HepG2 (cell line): ENCODE measurements around the gene DCC. TPM values are rescaled to one million over a fixed set of nuclear protein-coding genes. Genes with fewer than 3 reads are reported as not detected.
A peak's percentile ranks its signal among the peaks of the same experiment; 100 is the strongest.

ENCODE experiments used
- ATAC-seq: fragments of 200-7000 bp; cut with Tn5 transposase; 3 replicates; pipeline ENCODE4 v1.9.1; 2020; ENCODE audit warnings: mild to moderate bottlenecking, moderate library complexity
- BruUV-seq: library from RNA; stranded (reverse); fragments of 400-500 nt; replicated peaks from 2 replicates; lab custom pipeline; 2021; lab: Mats Ljungman, UMichigan
- CTCF ChIA-PET: fragments of 300-600 bp; formaldehyde crosslinking; extraction: SDS; loops from one replicate; lab custom pipeline; 2021; ENCODE audit warnings: low total read pairs, inconsistent platforms, low intra/inter-chr PET ratio; lab: Yijun Ruan, JAX
- POLR2A ChIA-PET: fragments of 350-600 bp; sonication (Branson Sonifier 250); formaldehyde crosslinking; loops from one replicate; lab custom pipeline; 2020; ENCODE audit warnings: antibody characterized with exemption, inconsistent platforms; lab: Yijun Ruan, JAX
- DNase-seq: peaks from one replicate; pipeline ENCODE4 v3.0.0-alpha.2; 2015; ENCODE audit warnings: low spot score
- FAIRE-seq: peaks from 3 replicates; lab custom pipeline; 2011; peaks lifted over from hg19 to GRCh38; lab: Jason Lieb, UNC
- H2AFZ ChIP-seq: one replicate; pipeline ENCODE4 v1.6.1; 2011; ENCODE audit warnings: low read length, inconsistent platforms
- H3K27ac ChIP-seq: fragments of 300-600 bp; 3 replicates; pipeline ENCODE4 v1.8.0; 2011; ENCODE audit warnings: mixed run types, mild to moderate bottlenecking, mixed read lengths, low read length, inconsistent platforms; ENCODE audit not compliant: insufficient read depth; ENCODE audit errors: extremely low read length
- H3K27me3 ChIP-seq, 2 experiments: fragments of 200-600 bp in 1 of 2; 2 replicates in 1 of 2; 3 replicates in 1 of 2; pipeline versions ENCODE4 v1.6.0 to v1.8.0; 2011; ENCODE audit warnings: low read length in 2 of 2, mild to moderate bottlenecking in 2 of 2, moderate library complexity in 2 of 2, inconsistent platforms in 1 of 2; ENCODE audit not compliant: insufficient read depth in 2 of 2, control insufficient read depth in 1 of 2
- H3K36me3 ChIP-seq, 2 experiments: fragments of 200-600 bp in 1 of 2; replicated peaks in 1 of 2; 2 replicates in 1 of 2; 3 replicates in 1 of 2; pipeline versions ENCODE4 v1.5.1 to v1.8.0; 2011; ENCODE audit warnings: low read length in 2 of 2, inconsistent platforms in 1 of 2; ENCODE audit not compliant: insufficient read depth in 2 of 2, control insufficient read depth in 1 of 2
- H3K4me1 ChIP-seq: 2 replicates; pipeline ENCODE4 v1.5.1; 2012; ENCODE audit warnings: low read length, inconsistent platforms; ENCODE audit not compliant: insufficient read depth
- H3K4me2 ChIP-seq: 2 replicates; pipeline ENCODE4 v1.6.0; 2011; ENCODE audit warnings: low read depth, low read length, inconsistent platforms
- H3K4me3 ChIP-seq, 3 experiments: fragments of 200-600 bp in 1 of 3; sonication (generic), shearing (Covaris generic) in 1 of 3; replicated peaks in 1 of 3; 2 replicates each; pipeline ENCODE4 v1.5.1; 2011 to 2016; ENCODE audit warnings: low read length in 3 of 3, inconsistent platforms in 2 of 3, low read depth in 2 of 3, mild to moderate bottlenecking in 2 of 3, control low read depth in 1 of 3, mixed read lengths in 1 of 3; ENCODE audit not compliant: insufficient read depth in 1 of 3
- H3K79me2 ChIP-seq: one replicate; pipeline ENCODE4 v1.6.1; 2011; ENCODE audit warnings: low read length, inconsistent platforms; ENCODE audit not compliant: insufficient read depth
- H3K9ac ChIP-seq: 2 replicates; pipeline ENCODE4 v1.6.0; 2011; ENCODE audit warnings: mild to moderate bottlenecking, low read depth, low read length, inconsistent platforms; ENCODE audit not compliant: insufficient read depth
- H3K9me3 ChIP-seq: 2 replicates; pipeline ENCODE4 v1.5.1; 2012; ENCODE audit warnings: mild to moderate bottlenecking, low read length
- H4K20me1 ChIP-seq: 2 replicates; pipeline ENCODE4 v1.6.0; 2011; ENCODE audit warnings: inconsistent platforms, mild to moderate bottlenecking, low read length, moderate library complexity; ENCODE audit not compliant: insufficient read depth
- MAFK ChIP-seq, 2 experiments: IDR thresholded peaks in 1 of 2; conservative IDR thresholded peaks in 1 of 2; 2 replicates each; pipeline ENCODE4 v1.6.1; 2011; ENCODE audit warnings: improper control_type of control experiment in 2 of 2, low read length in 2 of 2
- MTF1 ChIP-seq: sonication (generic); formaldehyde crosslinking; IDR thresholded peaks from 2 replicates; pipeline ENCODE4 v1.5.0; 2020; ENCODE audit warnings: missing genetic modification reagents
- ZBTB20 ChIP-seq: sonication (generic); formaldehyde crosslinking; IDR thresholded peaks from 2 replicates; pipeline ENCODE4 v1.8.1; 2023; ENCODE audit warnings: missing genetic modification reagents, low read depth, mild to moderate bottlenecking, borderline replicate concordance
- WGBS: methylation state at CpG from one replicate; pipeline ENCODE4 v1.1.6; 2017; ENCODE audit warnings: low lambda C conversion rate; 5-methylcytosine and 5-hydroxymethylcytosine counted together
- in situ Hi-C: cut with HindIII; loops from 2 replicates; pipeline ENCODE4 v1.10.0; 2017; ENCODE audit warnings: low pct_unique_long_range_greater_than_20kb; ENCODE audit not compliant: extremely low pct_ligation_motif_present
- intact Hi-C: fragments of 100-400 bp; cut with micrococcal nuclease; formaldehyde crosslinking; loops from one replicate; pipeline ENCODE4 v1.10.0; 2022; ENCODE audit not compliant: unreplicated experiment
- polyA plus RNA-seq, 8 experiments: library from polyadenylated mRNA; depleted of rRNA in 3 of 8; stranded (reverse) in 7 of 8; unstranded in 1 of 8; fragments of >200 nt; fragmentation: Illumina TruSeq in 4 of 8; extraction: Trizol in 4 of 8; gene quantifications; 2 replicates each; pipeline versions ENCODE4 v1.2.1 to v1.2.3, GENCODE V29; 2011 to 2016; ENCODE audit warnings: low read depth in 4 of 8, missing spikeins in 1 of 8, mixed read lengths in 1 of 8; ENCODE audit not compliant: insufficient read depth in 1 of 8
- total RNA-seq, 5 experiments: library from RNA; depleted of rRNA; stranded (reverse); fragments of >200 nt; fragmentation: Illumina TruSeq; extraction: Trizol; gene quantifications; 2 replicates each; pipeline ENCODE4 v1.2.3, GENCODE V29; 2016; ENCODE audit warnings: low read depth in 1 of 5
- TF ChIP-seq, protein P1 (sequence below): sonication (generic); formaldehyde crosslinking; IDR thresholded peaks from 2 replicates; pipeline ENCODE4 v1.5.0; 2020; ENCODE audit warnings: missing genetic modification reagents
- TF ChIP-seq, protein P2 (sequence below): IDR thresholded peaks from 2 replicates; pipeline ENCODE4 v1.6.1; 2016; ENCODE audit warnings: missing compliant biosample characterization, missing genetic modification reagents, borderline replicate concordance

The DCC gene
- total and polyA plus RNA-seq, 2 of the 13 experiments (the other 11 are each of a cell fraction or from before 2014, with no cell fraction given): not detected

- intact Hi-C loops: no loop called here
- no TSS peak for BruUV-seq
- Histone ChIP-seq H3K79me2 (no peaks in the 10 kb centered on the region), H3K4me1 (no peaks in the 10 kb centered on the region), H3K36me3 (no peaks in the 10 kb centered on the region), H3K9me3 (peaks cover 55% of the 10 kb centered on the region), H3K9ac (no peak overlapping the region), H3K27me3 (no peaks in the 10 kb centered on the region), H3K4me2 (no peak overlapping the region), H3K4me3 (no peak overlapping the region), H3K27ac (no peak overlapping the region), H2AFZ (no peak overlapping the region), H4K20me1 (no peaks in the 10 kb centered on the region)
- ChIA-PET CTCF (no interaction called here), POLR2A (no interaction called here)
- FAIRE-seq (no peak), DNase-seq (no peak), ATAC-seq (no peak)
- 46% methylated on average over 11 of the region's 21 CpGs for WGBS
- in situ Hi-C loops: loop anchor here (25.0 kb wide), 1 partner anchor 108 kb away; no protein-coding TSS in a partner anchor
- peak; percentile 27 to 58; a peak in 3 of 4 replicates for TF ChIP-seq MAFK (conservative IDR thresholded peaks at IDR 0.05 in 1 of 2, IDR thresholded peaks at IDR 0.05 in 1 of 2; ENCODE audit: low read length in 2 of 2)
- TF ChIP-seq MTF1: no peak
- TF ChIP-seq, protein P1, sequence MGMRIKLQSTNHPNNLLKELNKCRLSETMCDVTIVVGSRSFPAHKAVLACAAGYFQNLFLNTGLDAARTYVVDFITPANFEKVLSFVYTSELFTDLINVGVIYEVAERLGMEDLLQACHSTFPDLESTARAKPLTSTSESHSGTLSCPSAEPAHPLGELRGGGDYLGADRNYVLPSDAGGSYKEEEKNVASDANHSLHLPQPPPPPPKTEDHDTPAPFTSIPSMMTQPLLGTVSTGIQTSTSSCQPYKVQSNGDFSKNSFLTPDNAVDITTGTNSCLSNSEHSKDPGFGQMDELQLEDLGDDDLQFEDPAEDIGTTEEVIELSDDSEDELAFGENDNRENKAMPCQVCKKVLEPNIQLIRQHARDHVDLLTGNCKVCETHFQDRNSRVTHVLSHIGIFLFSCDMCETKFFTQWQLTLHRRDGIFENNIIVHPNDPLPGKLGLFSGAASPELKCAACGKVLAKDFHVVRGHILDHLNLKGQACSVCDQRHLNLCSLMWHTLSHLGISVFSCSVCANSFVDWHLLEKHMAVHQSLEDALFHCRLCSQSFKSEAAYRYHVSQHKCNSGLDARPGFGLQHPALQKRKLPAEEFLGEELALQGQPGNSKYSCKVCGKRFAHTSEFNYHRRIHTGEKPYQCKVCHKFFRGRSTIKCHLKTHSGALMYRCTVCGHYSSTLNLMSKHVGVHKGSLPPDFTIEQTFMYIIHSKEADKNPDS (CRISPR knock-in tag): no peak
- TF ChIP-seq ZBTB20 (CRISPR knock-in tag): no peak
- TF ChIP-seq, protein P2, sequence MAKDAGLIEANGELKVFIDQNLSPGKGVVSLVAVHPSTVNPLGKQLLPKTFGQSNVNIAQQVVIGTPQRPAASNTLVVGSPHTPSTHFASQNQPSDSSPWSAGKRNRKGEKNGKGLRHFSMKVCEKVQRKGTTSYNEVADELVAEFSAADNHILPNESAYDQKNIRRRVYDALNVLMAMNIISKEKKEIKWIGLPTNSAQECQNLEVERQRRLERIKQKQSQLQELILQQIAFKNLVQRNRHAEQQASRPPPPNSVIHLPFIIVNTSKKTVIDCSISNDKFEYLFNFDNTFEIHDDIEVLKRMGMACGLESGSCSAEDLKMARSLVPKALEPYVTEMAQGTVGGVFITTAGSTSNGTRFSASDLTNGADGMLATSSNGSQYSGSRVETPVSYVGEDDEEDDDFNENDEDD (CRISPR knock-in tag): no peak
These were observed 530.2 kb downstream of the DCC start for GRCh38 chr18:52869942-52870907.
